HepG2 (cell line): ENCODE measurements around the gene SLC22A23. TPM values are rescaled to one million over a fixed set of nuclear protein-coding genes. Genes with fewer than 3 reads are reported as not detected.
A peak's percentile ranks its signal among the peaks of the same experiment; 100 is the strongest.

Experiments used
- AKAP8 ChIP-seq: sonication (generic); formaldehyde crosslinking; IDR thresholded peaks from 2 replicates; pipeline ENCODE4 v1.5.1; 2020; ENCODE audit warnings: mild to moderate bottlenecking, missing genetic modification reagents
- ARNT ChIP-seq: fragments of 450-650 bp; IDR thresholded peaks from 2 replicates; pipeline ENCODE4 v1.6.1; 2017
- CHCHD3 ChIP-seq: sonication (generic); formaldehyde crosslinking; IDR thresholded peaks from 2 replicates; pipeline ENCODE4 v1.8.0; 2022; ENCODE audit warnings: mild to moderate bottlenecking, missing genetic modification reagents, moderate library complexity
- KLF6 ChIP-seq: IDR thresholded peaks from 2 replicates; pipeline ENCODE4 v1.8.0; 2016; ENCODE audit warnings: missing biosample characterization, missing genetic modification reagents
- MATR3 ChIP-seq: sonication (generic); formaldehyde crosslinking; IDR thresholded peaks from 2 replicates; pipeline ENCODE4 v1.4.0; 2020; ENCODE audit warnings: missing genetic modification reagents
- NFE2L2 ChIP-seq: fragments of 150-350 bp; IDR thresholded peaks from 2 replicates; pipeline ENCODE4 v1.6.1; 2014; ENCODE audit warnings: low read length
- NKX3-1 ChIP-seq: sonication (generic); formaldehyde crosslinking; IDR thresholded peaks from 2 replicates; pipeline ENCODE4 v1.5.0; 2020; ENCODE audit warnings: missing genetic modification reagents
- TARDBP ChIP-seq: sonication (generic); formaldehyde crosslinking; IDR thresholded peaks from 2 replicates; pipeline ENCODE4 v1.8.0; 2022; ENCODE audit warnings: mild to moderate bottlenecking, missing genetic modification reagents
- ZFY ChIP-seq: sonication (generic); formaldehyde crosslinking; IDR thresholded peaks from 2 replicates; pipeline ENCODE4 v1.4.0; 2020; ENCODE audit warnings: missing genetic modification reagents
- ZNF180 ChIP-seq: sonication (generic); formaldehyde crosslinking; IDR thresholded peaks from 2 replicates; pipeline ENCODE4 v1.4.0; 2020; ENCODE audit warnings: low read depth, missing genetic modification reagents, borderline replicate concordance
- ZNF230 ChIP-seq: sonication (generic); formaldehyde crosslinking; IDR thresholded peaks from 2 replicates; pipeline ENCODE4 v1.4.0; 2020; ENCODE audit warnings: mild to moderate bottlenecking, missing genetic modification reagents
- ZNF274 ChIP-seq: sonication (generic); formaldehyde crosslinking; IDR thresholded peaks from 2 replicates; pipeline ENCODE4 v1.5.1; 2020; ENCODE audit warnings: mild to moderate bottlenecking, missing genetic modification reagents
- ZNF335 ChIP-seq: sonication (generic); formaldehyde crosslinking; IDR thresholded peaks from 2 replicates; pipeline ENCODE4 v1.4.0; 2020; ENCODE audit warnings: missing genetic modification reagents
- ZNF543 ChIP-seq: sonication (generic); formaldehyde crosslinking; IDR thresholded peaks from 2 replicates; pipeline ENCODE4 v1.4.0; 2020; ENCODE audit warnings: mild to moderate bottlenecking, missing genetic modification reagents
- ZNF550 ChIP-seq: sonication (generic); formaldehyde crosslinking; IDR thresholded peaks from 2 replicates; pipeline ENCODE4 v1.4.0; 2020; ENCODE audit warnings: mild to moderate bottlenecking, missing genetic modification reagents, borderline replicate concordance
- ZNF552 ChIP-seq: sonication (generic); formaldehyde crosslinking; IDR thresholded peaks from 2 replicates; pipeline ENCODE4 v1.9.0; 2022; ENCODE audit warnings: missing genetic modification reagents, mild to moderate bottlenecking, borderline replicate concordance
- ZNF7 ChIP-seq: IDR thresholded peaks from 2 replicates; pipeline ENCODE4 v1.6.1; 2016; ENCODE audit warnings: missing biosample characterization, missing genetic modification reagents
- ZNF703 ChIP-seq: sonication (generic); formaldehyde crosslinking; IDR thresholded peaks from 2 replicates; pipeline ENCODE4 v1.5.1; 2020; ENCODE audit warnings: missing genetic modification reagents, mild to moderate bottlenecking, moderate library complexity, borderline replicate concordance
- ZNF737 ChIP-seq: sonication (generic); formaldehyde crosslinking; IDR thresholded peaks from 2 replicates; pipeline ENCODE4 v1.5.0; 2020; ENCODE audit warnings: missing genetic modification reagents, mild to moderate bottlenecking, borderline replicate concordance
- polyA plus RNA-seq, 8 experiments: library from polyadenylated mRNA; depleted of rRNA in 3 of 8; stranded (reverse) in 7 of 8; unstranded in 1 of 8; fragments of >200 nt; fragmentation: Illumina TruSeq in 4 of 8; extraction: Trizol in 4 of 8; gene quantifications; 2 replicates each; pipeline versions ENCODE4 v1.2.1 to v1.2.3, GENCODE V29; 2011 to 2016; ENCODE audit warnings: low read depth in 4 of 8, missing spikeins in 1 of 8, mixed read lengths in 1 of 8; ENCODE audit not compliant: insufficient read depth in 1 of 8
- total RNA-seq, 5 experiments: library from RNA; depleted of rRNA; stranded (reverse); fragments of >200 nt; fragmentation: Illumina TruSeq; extraction: Trizol; gene quantifications; 2 replicates each; pipeline ENCODE4 v1.2.3, GENCODE V29; 2016; ENCODE audit warnings: low read depth in 1 of 5
- TF ChIP-seq, protein P1 (sequence below): sonication (generic); formaldehyde crosslinking; IDR thresholded peaks from 2 replicates; pipeline ENCODE4 v1.8.1; 2023; ENCODE audit warnings: mild to moderate bottlenecking, missing genetic modification reagents
- TF ChIP-seq, protein P2 (sequence below): sonication (generic); formaldehyde crosslinking; IDR thresholded peaks from 2 replicates; pipeline ENCODE4 v1.9.0; 2021; ENCODE audit warnings: missing genetic modification reagents, mild to moderate bottlenecking, borderline replicate concordance
- TF ChIP-seq, protein P3 (sequence below): sonication (generic); formaldehyde crosslinking; IDR thresholded peaks from 2 replicates; pipeline ENCODE4 v1.4.0; 2020; ENCODE audit warnings: missing genetic modification reagents, borderline replicate concordance
- TF ChIP-seq, protein P4 (sequence below): sonication (generic); formaldehyde crosslinking; IDR thresholded peaks from 2 replicates; pipeline ENCODE4 v1.9.0; 2021; ENCODE audit warnings: missing genetic modification reagents, borderline replicate concordance

SLC22A23 gene
- total and polyA plus RNA-seq, 2 of the 13 experiments (the other 11 are each of a cell fraction or from before 2014, with no cell fraction given): 11.8 to 17.5 TPM

- TF ChIP-seq, protein P1, sequence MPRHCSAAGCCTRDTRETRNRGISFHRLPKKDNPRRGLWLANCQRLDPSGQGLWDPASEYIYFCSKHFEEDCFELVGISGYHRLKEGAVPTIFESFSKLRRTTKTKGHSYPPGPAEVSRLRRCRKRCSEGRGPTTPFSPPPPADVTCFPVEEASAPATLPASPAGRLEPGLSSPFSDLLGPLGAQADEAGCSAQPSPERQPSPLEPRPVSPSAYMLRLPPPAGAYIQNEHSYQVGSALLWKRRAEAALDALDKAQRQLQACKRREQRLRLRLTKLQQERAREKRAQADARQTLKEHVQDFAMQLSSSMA (CRISPR knock-in tag): no peak
- TF ChIP-seq ZNF703 (CRISPR knock-in tag) (0 out of 2 replicates have a peak, but pooled peaks have one; percentile 75), AKAP8 (CRISPR knock-in tag) (no peak), CHCHD3 (CRISPR knock-in tag) (no peak), ZFY (CRISPR knock-in tag) (peak; percentile 39; the same call in 1 of the 2 replicates), ZNF737 (CRISPR knock-in tag) (no peak), TARDBP (CRISPR knock-in tag) (0 out of 2 replicates have a peak, but pooled peaks have one; percentile 33), ZNF7 (CRISPR knock-in tag) (no peak), ZNF543 (peak; percentile 70; the same call in 1 of the 2 replicates), ZNF180 (CRISPR knock-in tag) (0 out of 2 replicates have a peak, but pooled peaks have one; percentile 48), ZNF230 (CRISPR knock-in tag) (no peak), ZNF552 (no peak; the same call in 1 of the 2 replicates), MATR3 (CRISPR knock-in tag) (0 out of 2 replicates have a peak, but pooled peaks have one; percentile 46), ZNF335 (CRISPR knock-in tag) (no peak), NFE2L2 (no peak), ZNF274 (CRISPR knock-in tag) (peak; percentile 63; the same call in 1 of the 2 replicates), KLF6 (CRISPR knock-in tag) (no peak), ARNT (no peak), ZNF550 (CRISPR knock-in tag) (0 out of 2 replicates have a peak, but pooled peaks have one; percentile 41), NKX3-1 (CRISPR knock-in tag) (no peak)
- TF ChIP-seq, protein P2, sequence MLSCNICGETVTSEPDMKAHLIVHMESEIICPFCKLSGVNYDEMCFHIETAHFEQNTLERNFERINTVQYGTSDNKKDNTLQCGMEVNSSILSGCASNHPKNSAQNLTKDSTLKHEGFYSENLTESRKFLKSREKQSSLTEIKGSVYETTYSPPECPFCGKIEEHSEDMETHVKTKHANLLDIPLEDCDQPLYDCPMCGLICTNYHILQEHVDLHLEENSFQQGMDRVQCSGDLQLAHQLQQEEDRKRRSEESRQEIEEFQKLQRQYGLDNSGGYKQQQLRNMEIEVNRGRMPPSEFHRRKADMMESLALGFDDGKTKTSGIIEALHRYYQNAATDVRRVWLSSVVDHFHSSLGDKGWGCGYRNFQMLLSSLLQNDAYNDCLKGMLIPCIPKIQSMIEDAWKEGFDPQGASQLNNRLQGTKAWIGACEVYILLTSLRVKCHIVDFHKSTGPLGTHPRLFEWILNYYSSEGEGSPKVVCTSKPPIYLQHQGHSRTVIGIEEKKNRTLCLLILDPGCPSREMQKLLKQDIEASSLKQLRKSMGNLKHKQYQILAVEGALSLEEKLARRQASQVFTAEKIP: no peak
- TF ChIP-seq, protein P3, sequence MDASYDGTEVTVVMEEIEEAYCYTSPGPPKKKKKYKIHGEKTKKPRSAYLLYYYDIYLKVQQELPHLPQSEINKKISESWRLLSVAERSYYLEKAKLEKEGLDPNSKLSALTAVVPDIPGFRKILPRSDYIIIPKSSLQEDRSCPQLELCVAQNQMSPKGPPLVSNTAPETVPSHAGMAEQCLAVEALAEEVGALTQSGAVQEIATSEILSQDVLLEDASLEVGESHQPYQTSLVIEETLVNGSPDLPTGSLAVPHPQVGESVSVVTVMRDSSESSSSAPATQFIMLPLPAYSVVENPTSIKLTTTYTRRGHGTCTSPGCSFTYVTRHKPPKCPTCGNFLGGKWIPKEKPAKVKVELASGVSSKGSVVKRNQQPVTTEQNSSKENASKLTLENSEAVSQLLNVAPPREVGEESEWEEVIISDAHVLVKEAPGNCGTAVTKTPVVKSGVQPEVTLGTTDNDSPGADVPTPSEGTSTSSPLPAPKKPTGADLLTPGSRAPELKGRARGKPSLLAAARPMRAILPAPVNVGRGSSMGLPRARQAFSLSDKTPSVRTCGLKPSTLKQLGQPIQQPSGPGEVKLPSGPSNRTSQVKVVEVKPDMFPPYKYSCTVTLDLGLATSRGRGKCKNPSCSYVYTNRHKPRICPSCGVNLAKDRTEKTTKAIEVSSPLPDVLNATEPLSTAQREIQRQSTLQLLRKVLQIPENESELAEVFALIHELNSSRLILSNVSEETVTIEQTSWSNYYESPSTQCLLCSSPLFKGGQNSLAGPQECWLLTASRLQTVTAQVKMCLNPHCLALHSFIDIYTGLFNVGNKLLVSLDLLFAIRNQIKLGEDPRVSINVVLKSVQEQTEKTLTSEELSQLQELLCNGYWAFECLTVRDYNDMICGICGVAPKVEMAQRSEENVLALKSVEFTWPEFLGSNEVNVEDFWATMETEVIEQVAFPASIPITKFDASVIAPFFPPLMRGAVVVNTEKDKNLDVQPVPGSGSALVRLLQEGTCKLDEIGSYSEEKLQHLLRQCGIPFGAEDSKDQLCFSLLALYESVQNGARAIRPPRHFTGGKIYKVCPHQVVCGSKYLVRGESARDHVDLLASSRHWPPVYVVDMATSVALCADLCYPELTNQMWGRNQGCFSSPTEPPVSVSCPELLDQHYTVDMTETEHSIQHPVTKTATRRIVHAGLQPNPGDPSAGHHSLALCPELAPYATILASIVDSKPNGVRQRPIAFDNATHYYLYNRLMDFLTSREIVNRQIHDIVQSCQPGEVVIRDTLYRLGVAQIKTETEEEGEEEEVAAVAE: no peak
- TF ChIP-seq, protein P4, sequence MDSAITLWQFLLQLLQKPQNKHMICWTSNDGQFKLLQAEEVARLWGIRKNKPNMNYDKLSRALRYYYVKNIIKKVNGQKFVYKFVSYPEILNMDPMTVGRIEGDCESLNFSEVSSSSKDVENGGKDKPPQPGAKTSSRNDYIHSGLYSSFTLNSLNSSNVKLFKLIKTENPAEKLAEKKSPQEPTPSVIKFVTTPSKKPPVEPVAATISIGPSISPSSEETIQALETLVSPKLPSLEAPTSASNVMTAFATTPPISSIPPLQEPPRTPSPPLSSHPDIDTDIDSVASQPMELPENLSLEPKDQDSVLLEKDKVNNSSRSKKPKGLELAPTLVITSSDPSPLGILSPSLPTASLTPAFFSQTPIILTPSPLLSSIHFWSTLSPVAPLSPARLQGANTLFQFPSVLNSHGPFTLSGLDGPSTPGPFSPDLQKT (CRISPR knock-in tag): no peak
Measured at GRCh38 chr6:3455569-3456394, 1.1 kb downstream of the SLC22A23 start (continued).
